ENCODE results near the gene COL4A1. TPM values are rescaled to one million over a fixed set of nuclear protein-coding genes. Genes with fewer than 3 reads are reported as not detected.

Gene COL4A1
- total and polyA plus RNA-seq, 2 of the 13 experiments (the other 11 are each of a cell fraction or from before 2014, with no cell fraction given) = not detected

DNA sequence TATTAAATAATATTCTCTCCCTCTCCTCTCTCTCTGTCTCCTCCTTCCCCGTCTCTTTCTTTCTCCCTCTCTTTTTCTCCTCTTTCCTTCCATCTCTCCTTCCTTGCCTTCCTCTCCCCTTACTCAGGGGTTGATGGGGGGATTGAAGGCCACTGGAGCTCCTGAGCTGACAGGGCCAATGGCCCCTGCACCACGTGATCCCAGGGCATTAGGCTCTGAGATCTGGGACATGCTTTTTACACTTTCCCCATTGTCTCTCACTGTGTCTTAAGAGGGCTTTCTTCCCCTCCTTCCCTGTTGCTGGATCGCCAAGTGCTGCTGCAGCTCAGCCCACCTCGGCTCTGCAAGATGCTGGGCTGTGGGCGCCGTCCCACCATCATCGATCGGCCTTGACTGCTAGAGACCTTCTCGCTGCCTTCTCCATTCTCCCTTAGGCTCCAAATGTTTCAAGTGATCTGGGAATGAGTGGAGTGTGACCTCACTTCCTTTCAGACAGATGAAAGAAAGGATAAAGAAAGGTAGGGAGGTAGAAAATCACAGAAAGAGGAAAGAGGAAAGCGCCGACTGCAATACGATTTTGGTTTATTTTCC lies 42.2 kb downstream of the COL4A1 start:
- no peak for FAIRE-seq
- no peak overlapping the region for H3K9ac ChIP-seq (ENCODE audit: insufficient read depth, low read depth, low read length)
- H4K20me1 ChIP-seq (ENCODE audit: insufficient read depth, low read length) = no peaks in the 10 kb centered on the region
- H2AFZ ChIP-seq (ENCODE audit: low read length) = no peak overlapping the region
- no peak overlapping the region for H3K4me3 ChIP-seq (replicated peaks in 1 of 3; ENCODE audit: insufficient read depth in 1 of 3, low read depth in 2 of 3, low read length in 3 of 3)
- POLR2A ChIA-PET = no interaction called here
- no peaks in the 10 kb centered on the region for H3K9me3 ChIP-seq (ENCODE audit: low read length)
- no peak overlapping the region for H3K27ac ChIP-seq (ENCODE audit: extremely low read length, insufficient read depth, low read length)
- no peak overlapping the region for H3K4me2 ChIP-seq (ENCODE audit: low read depth, low read length)
- H3K79me2 ChIP-seq (ENCODE audit: insufficient read depth, low read length) = no peaks in the 10 kb centered on the region
- H3K27me3 ChIP-seq (ENCODE audit: control insufficient read depth in 1 of 2, insufficient read depth in 2 of 2, low read length in 2 of 2) = peaks cover 1 to 16% of the 10 kb centered on the region in 2 experiments; a peak in 2 of 5 replicates
- peaks cover 13% of the 10 kb centered on the region for H3K4me1 ChIP-seq (ENCODE audit: insufficient read depth, low read length)
- TF ChIP-seq XBP1 (CRISPR knock-in tag; IDR thresholded peaks at IDR 0.05) (no peak), TCF12 (IDR thresholded peaks at IDR 0.05) (no peak), TCF12 (CRISPR knock-in tag; IDR thresholded peaks at IDR 0.05) (no peak), NFATC3 (CRISPR knock-in tag; IDR thresholded peaks at IDR 0.05) (no peak), AKAP8 (CRISPR knock-in tag; IDR thresholded peaks at IDR 0.05) (no peak), ZNF724P (CRISPR knock-in tag; IDR thresholded peaks at IDR 0.05; ENCODE audit: borderline replicate concordance) (no peak), RFX1 (IDR thresholded peaks at IDR 0.05) (no peak), ZNF260 (CRISPR knock-in tag; IDR thresholded peaks at IDR 0.05; ENCODE audit: borderline replicate concordance, low read depth) (no peak), ZBTB21 (CRISPR knock-in tag; IDR thresholded peaks at IDR 0.05) (no peak), MXD1 (CRISPR knock-in tag; IDR thresholded peaks at IDR 0.05) (no peak), ZNF616 (CRISPR knock-in tag; IDR thresholded peaks at IDR 0.05; ENCODE audit: low read depth) (no peak), ZNF878 (CRISPR knock-in tag; IDR thresholded peaks at IDR 0.05) (no peak), MYC (CRISPR knock-in tag; IDR thresholded peaks at IDR 0.05; ENCODE audit: borderline replicate concordance) (no peak), MXI1 (IDR thresholded peaks at IDR 0.05; ENCODE audit: borderline replicate concordance, low read depth, low read length) (no peak), IRF9 (CRISPR knock-in tag; IDR thresholded peaks at IDR 0.05; ENCODE audit: borderline replicate concordance) (no peak), ZNF496 (CRISPR knock-in tag; IDR thresholded peaks at IDR 0.05; ENCODE audit: insufficient replicate concordance) (no peak), HOXD1 (CRISPR knock-in tag; IDR thresholded peaks at IDR 0.05) (no peak), AKNA (CRISPR knock-in tag; IDR thresholded peaks at IDR 0.05; ENCODE audit: borderline replicate concordance) (no peak), ATF7-NPFF (CRISPR knock-in tag; IDR thresholded peaks at IDR 0.05; ENCODE audit: low read depth) (no peak)
- TF ChIP-seq, protein P1, sequence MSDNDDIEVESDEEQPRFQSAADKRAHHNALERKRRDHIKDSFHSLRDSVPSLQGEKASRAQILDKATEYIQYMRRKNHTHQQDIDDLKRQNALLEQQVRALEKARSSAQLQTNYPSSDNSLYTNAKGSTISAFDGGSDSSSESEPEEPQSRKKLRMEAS (IDR thresholded peaks at IDR 0.05) = no peak
- CTCF ChIA-PET (ENCODE audit: low intra/inter-chr PET ratio, low total read pairs) = no interaction called here
- ATAC-seq = no peak
- intact Hi-C loops (cut with micrococcal nuclease; ENCODE audit: unreplicated experiment) = no loop called here
- H3K36me3 ChIP-seq (replicated peaks in 1 of 2; ENCODE audit: control insufficient read depth in 1 of 2, insufficient read depth in 2 of 2, low read length in 2 of 2) = no peaks in the 10 kb centered on the region
- BruUV-seq (replicated peaks) = no TSS peak
- in situ Hi-C loops (cut with HindIII; ENCODE audit: extremely low pct_ligation_motif_present, low pct_unique_long_range_greater_than_20kb) = no loop called here
- WGBS (ENCODE audit: low lambda C conversion rate) = 47% methylated on average over 12 of the region's 12 CpGs
- DNase-seq (ENCODE audit: low spot score) = no peak
